ENCODE data around the gene P4HB.

The P4HB gene

DNA sequence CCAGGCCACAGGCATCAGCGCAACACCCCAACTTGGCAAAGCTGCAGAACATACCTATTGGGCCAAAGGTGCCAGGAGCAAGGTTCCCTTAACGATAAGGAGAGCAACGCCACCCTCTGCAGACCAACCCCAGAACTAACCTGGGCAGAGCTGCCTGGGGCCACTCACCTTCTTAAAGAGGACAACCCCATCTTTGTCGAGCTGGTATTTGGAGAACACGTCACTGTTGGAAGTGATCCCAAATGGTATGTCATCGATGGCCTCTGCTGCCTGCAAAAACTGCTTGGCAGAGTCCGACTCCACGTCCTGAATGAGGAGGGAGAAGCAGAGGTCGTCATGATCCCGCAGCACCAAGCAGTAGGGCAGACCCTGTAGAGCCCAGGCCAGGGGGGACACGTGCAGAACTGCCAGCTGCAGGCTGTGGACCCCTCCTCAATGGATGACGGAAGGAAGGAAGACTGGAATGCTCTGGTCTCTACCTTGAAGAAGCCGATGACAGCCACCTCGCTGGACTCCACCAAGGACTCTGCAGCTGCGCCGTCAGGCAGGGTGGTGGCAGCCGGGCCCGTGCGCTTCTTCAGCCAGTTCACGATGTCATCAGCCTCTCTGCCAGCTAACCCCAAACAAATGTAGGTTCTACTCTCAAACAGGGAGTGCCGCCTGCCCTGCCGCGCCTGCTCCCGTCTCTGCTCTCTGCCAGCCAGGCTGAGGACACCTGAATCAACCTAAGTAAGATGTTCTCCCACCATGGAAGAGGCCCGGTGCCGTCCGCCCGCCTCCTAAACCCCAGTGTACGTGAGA, 5.2 kb downstream of the P4HB start:
- Histone ChIP-seq H3K4me3 (ENCODE audit: extremely low read depth, insufficient read depth, low read length, poor library complexity, severe bottlenecking) (no peak overlapping the region), H3K27ac (ENCODE audit: low read depth, low read length, severe bottlenecking) (no peak overlapping the region), H3K9me3 (ENCODE audit: control insufficient read depth, low read length) (no peaks in the 10 kb centered on the region), H3K4me1 (ENCODE audit: control insufficient read depth, insufficient read depth, low read length, poor library complexity, severe bottlenecking) (peaks cover 16% of the 10 kb centered on the region), H3K36me3 (ENCODE audit: control insufficient read depth, insufficient read depth, low read length) (peaks cover 93% of the 10 kb centered on the region)
- WGBS, 2 experiments (ENCODE audit: insufficient coverage in 2 of 2) = 95 to 97% methylated on average over 23 to 24 of the region's 29 CpGs

DNA sequence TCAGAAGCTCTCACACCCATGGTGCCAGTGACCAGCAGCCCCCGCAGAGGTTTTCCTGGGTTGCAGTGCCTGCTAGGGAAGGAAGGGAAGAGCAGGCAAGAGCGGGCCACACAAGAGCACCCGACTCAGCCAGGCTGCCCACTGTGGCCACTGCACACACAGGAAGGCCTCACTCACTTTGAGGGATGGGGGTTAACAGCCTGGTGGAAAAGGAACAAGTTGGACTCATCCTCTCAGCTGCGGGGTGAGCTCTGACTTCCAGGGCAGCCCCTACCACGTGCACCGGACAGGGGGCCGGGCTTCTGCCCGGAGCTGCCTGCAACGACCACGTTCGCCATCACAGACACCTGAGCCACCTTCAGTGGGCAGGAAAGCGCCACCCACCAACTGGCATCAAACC, 8.1 kb downstream of the P4HB start:
- peaks cover 90% of the 10 kb centered on the region for H3K36me3 ChIP-seq (ENCODE audit: control insufficient read depth, insufficient read depth, low read length)
- WGBS, 2 experiments (ENCODE audit: insufficient coverage in 2 of 2) = 97% methylated on average over 12 of the region's 12 CpGs
- H3K9me3 ChIP-seq (ENCODE audit: control insufficient read depth, low read length) = no peaks in the 10 kb centered on the region
- no peak overlapping the region for H3K27ac ChIP-seq (ENCODE audit: low read depth, low read length, severe bottlenecking)
- H3K4me3 ChIP-seq (ENCODE audit: extremely low read depth, insufficient read depth, low read length, poor library complexity, severe bottlenecking) = no peak overlapping the region
- peaks cover 2% of the 10 kb centered on the region for H3K4me1 ChIP-seq (ENCODE audit: control insufficient read depth, insufficient read depth, low read length, poor library complexity, severe bottlenecking)

GRCh38 chr17:81851423-81851822, 8.9 kb downstream of the P4HB start:
- H3K36me3 ChIP-seq (ENCODE audit: control insufficient read depth, insufficient read depth, low read length) = peaks cover 90% of the 10 kb centered on the region
- no peaks in the 10 kb centered on the region for H3K9me3 ChIP-seq (ENCODE audit: control insufficient read depth, low read length)
- WGBS, 2 experiments (ENCODE audit: insufficient coverage in 2 of 2) = 96 to 97% methylated on average over 11 to 16 of the region's 16 CpGs
- H3K4me1 ChIP-seq (ENCODE audit: control insufficient read depth, insufficient read depth, low read length, poor library complexity, severe bottlenecking) = peaks cover 2% of the 10 kb centered on the region
- H3K27ac ChIP-seq (ENCODE audit: low read depth, low read length, severe bottlenecking) = no peak overlapping the region
- no peak overlapping the region for H3K4me3 ChIP-seq (ENCODE audit: extremely low read depth, insufficient read depth, low read length, poor library complexity, severe bottlenecking)

DNA sequence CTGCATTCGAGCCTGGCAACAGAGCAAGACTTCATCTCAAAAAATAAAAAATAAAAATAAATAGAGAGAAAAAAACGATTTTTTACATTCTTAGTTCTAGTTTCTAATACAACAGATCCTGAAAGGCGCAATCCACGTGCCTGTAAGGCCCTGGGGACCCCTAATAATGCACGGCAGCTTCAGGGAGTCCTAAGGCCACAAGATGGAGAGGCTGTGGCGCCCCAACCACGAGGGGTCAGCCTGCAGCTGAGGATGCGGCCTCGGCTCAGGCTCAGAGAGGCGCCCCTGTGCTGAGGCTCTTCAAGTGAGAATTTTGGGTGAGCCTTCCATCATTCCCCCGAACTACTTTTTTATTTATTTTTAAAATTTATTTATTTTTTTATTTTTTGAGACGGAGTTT, 10.9 kb downstream of the P4HB start:
- no peak overlapping the region for H3K27ac ChIP-seq (ENCODE audit: low read depth, low read length, severe bottlenecking)
- WGBS, 2 experiments (ENCODE audit: insufficient coverage in 2 of 2) = 92 to 100% methylated on average over 6 to 7 of the region's 12 CpGs
- H3K36me3 ChIP-seq (ENCODE audit: control insufficient read depth, insufficient read depth, low read length) = peaks cover 90% of the 10 kb centered on the region
- H3K9me3 ChIP-seq (ENCODE audit: control insufficient read depth, low read length) = no peaks in the 10 kb centered on the region
- no peak overlapping the region for H3K4me3 ChIP-seq (ENCODE audit: extremely low read depth, insufficient read depth, low read length, poor library complexity, severe bottlenecking)
- H3K4me1 ChIP-seq (ENCODE audit: control insufficient read depth, insufficient read depth, low read length, poor library complexity, severe bottlenecking) = no peaks in the 10 kb centered on the region

- Histone ChIP-seq H3K9me3 (ENCODE audit: control insufficient read depth, low read length) (no peaks in the 10 kb centered on the region), H3K4me3 (ENCODE audit: extremely low read depth, insufficient read depth, low read length, poor library complexity, severe bottlenecking) (no peak overlapping the region), H3K4me1 (ENCODE audit: control insufficient read depth, insufficient read depth, low read length, poor library complexity, severe bottlenecking) (no peaks in the 10 kb centered on the region), H3K27ac (ENCODE audit: low read depth, low read length, severe bottlenecking) (no peak overlapping the region), H3K36me3 (ENCODE audit: control insufficient read depth, insufficient read depth, low read length) (peaks cover 88% of the 10 kb centered on the region)
- 93 to 94% methylated on average over 21 to 23 of the region's 24 CpGs for WGBS, 2 experiments (ENCODE audit: insufficient coverage in 2 of 2)
Observed at GRCh38 chr17:81846743-81847689, 13.3 kb downstream of the P4HB start.

GRCh38 chr17:81845881-81846742, 14.2 kb downstream of the P4HB start:
- H3K27ac ChIP-seq (ENCODE audit: low read depth, low read length, severe bottlenecking) = no peak overlapping the region
- 94 to 95% methylated on average over 32 to 36 of the region's 38 CpGs for WGBS, 2 experiments (ENCODE audit: insufficient coverage in 2 of 2)
- H3K4me1 ChIP-seq (ENCODE audit: control insufficient read depth, insufficient read depth, low read length, poor library complexity, severe bottlenecking) = no peaks in the 10 kb centered on the region
- peaks cover 79% of the 10 kb centered on the region for H3K36me3 ChIP-seq (ENCODE audit: control insufficient read depth, insufficient read depth, low read length)
- H3K9me3 ChIP-seq (ENCODE audit: control insufficient read depth, low read length) = no peaks in the 10 kb centered on the region
- no peak overlapping the region for H3K4me3 ChIP-seq (ENCODE audit: extremely low read depth, insufficient read depth, low read length, poor library complexity, severe bottlenecking)

- no peak overlapping the region for H3K4me3 ChIP-seq (ENCODE audit: extremely low read depth, insufficient read depth, low read length, poor library complexity, severe bottlenecking)
- peaks cover 71% of the 10 kb centered on the region for H3K36me3 ChIP-seq (ENCODE audit: control insufficient read depth, insufficient read depth, low read length)
- 94 to 96% methylated on average over 13 of the region's 13 CpGs for WGBS, 2 experiments (ENCODE audit: insufficient coverage in 2 of 2)
- H3K27ac ChIP-seq (ENCODE audit: low read depth, low read length, severe bottlenecking) = no peak overlapping the region
- H3K9me3 ChIP-seq (ENCODE audit: control insufficient read depth, low read length) = no peaks in the 10 kb centered on the region
- no peaks in the 10 kb centered on the region for H3K4me1 ChIP-seq (ENCODE audit: control insufficient read depth, insufficient read depth, low read length, poor library complexity, severe bottlenecking)
Observed at GRCh38 chr17:81845361-81845760, 15.0 kb downstream of the P4HB start.

DNA sequence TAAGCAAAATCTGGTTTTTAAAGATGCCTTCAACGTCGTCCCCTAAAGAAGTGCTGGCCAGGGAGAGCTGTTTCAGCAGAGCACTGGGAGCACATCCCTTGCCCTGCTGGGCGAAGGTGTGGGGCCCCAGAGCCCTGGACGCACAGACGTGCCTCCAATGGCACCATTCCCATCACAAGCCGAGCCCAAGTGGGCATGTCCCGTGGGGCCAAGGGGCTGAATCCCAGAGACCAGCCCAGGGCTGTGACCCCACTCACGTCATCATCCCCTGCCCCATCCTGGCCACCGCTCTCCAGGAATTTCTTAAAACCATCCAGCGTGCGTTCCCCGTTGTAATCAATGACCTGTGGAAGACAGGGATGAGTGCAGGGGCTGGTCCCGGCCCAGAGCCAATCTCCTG, 15.4 kb downstream of the P4HB start:
- Histone ChIP-seq H3K4me3 (ENCODE audit: extremely low read depth, insufficient read depth, low read length, poor library complexity, severe bottlenecking) (no peak overlapping the region), H3K27ac (ENCODE audit: low read depth, low read length, severe bottlenecking) (no peak overlapping the region), H3K9me3 (ENCODE audit: control insufficient read depth, low read length) (no peaks in the 10 kb centered on the region), H3K36me3 (ENCODE audit: control insufficient read depth, insufficient read depth, low read length) (peaks cover 66% of the 10 kb centered on the region), H3K4me1 (ENCODE audit: control insufficient read depth, insufficient read depth, low read length, poor library complexity, severe bottlenecking) (no peaks in the 10 kb centered on the region)
- 98% methylated on average over 11 to 12 of the region's 13 CpGs for WGBS, 2 experiments (ENCODE audit: insufficient coverage in 2 of 2)

DNA sequence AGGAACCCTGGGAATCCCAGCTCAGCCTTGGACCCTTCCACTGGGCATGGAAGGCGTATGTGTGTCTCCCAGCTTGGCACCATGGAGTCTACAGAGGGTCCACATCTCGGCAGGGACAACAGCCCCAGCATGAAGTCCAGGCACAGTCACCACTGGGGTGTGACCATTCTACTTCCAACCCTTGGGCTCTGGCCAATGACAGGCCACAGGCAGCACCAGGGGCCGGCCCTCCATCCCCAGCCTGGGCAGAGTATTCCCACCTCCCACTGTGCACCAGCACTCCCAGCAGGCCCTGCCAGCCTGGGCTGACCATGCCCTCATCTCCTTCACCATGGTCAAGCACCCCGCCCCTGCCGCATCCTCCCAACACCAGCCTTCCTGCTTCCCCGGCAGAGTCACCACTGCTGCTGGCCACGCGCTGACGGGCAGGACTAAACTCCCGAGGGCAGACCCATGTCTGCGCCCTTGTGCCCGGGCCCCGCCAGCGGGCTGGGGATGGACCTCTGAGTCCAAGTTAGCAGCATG, 15.9 kb downstream of the P4HB start:
- H3K4me1 ChIP-seq (ENCODE audit: control insufficient read depth, insufficient read depth, low read length, poor library complexity, severe bottlenecking) = no peaks in the 10 kb centered on the region
- peaks cover 62% of the 10 kb centered on the region for H3K36me3 ChIP-seq (ENCODE audit: control insufficient read depth, insufficient read depth, low read length)
- H3K4me3 ChIP-seq (ENCODE audit: extremely low read depth, insufficient read depth, low read length, poor library complexity, severe bottlenecking) = no peak overlapping the region
- 97 to 98% methylated on average over 14 of the region's 14 CpGs for WGBS, 2 experiments (ENCODE audit: insufficient coverage in 2 of 2)
- H3K27ac ChIP-seq (ENCODE audit: low read depth, low read length, severe bottlenecking) = no peak overlapping the region
- no peaks in the 10 kb centered on the region for H3K9me3 ChIP-seq (ENCODE audit: control insufficient read depth, low read length)

- no peak overlapping the region for H3K4me3 ChIP-seq (ENCODE audit: extremely low read depth, insufficient read depth, low read length, poor library complexity, severe bottlenecking)
- WGBS, 2 experiments (ENCODE audit: insufficient coverage in 2 of 2) = 93 to 96% methylated on average over 24 to 28 of the region's 30 CpGs
- H3K9me3 ChIP-seq (ENCODE audit: control insufficient read depth, low read length) = no peaks in the 10 kb centered on the region
- peaks cover 61% of the 10 kb centered on the region for H3K36me3 ChIP-seq (ENCODE audit: control insufficient read depth, insufficient read depth, low read length)
- peaks cover 4% of the 10 kb centered on the region for H3K4me1 ChIP-seq (ENCODE audit: control insufficient read depth, insufficient read depth, low read length, poor library complexity, severe bottlenecking)
- no peak overlapping the region for H3K27ac ChIP-seq (ENCODE audit: low read depth, low read length, severe bottlenecking)
Observed at GRCh38 chr17:81843713-81844326, 16.5 kb downstream of the P4HB start.
